ENCODE results near the gene TMEM178A. TPM values are rescaled to one million over a fixed set of nuclear protein-coding genes. Genes with fewer than 3 reads are reported as not detected.

The TMEM178A gene
- total and polyA plus RNA-seq, 4 donors: 1.4 to 4.8 (median 3.2) TPM

DNA sequence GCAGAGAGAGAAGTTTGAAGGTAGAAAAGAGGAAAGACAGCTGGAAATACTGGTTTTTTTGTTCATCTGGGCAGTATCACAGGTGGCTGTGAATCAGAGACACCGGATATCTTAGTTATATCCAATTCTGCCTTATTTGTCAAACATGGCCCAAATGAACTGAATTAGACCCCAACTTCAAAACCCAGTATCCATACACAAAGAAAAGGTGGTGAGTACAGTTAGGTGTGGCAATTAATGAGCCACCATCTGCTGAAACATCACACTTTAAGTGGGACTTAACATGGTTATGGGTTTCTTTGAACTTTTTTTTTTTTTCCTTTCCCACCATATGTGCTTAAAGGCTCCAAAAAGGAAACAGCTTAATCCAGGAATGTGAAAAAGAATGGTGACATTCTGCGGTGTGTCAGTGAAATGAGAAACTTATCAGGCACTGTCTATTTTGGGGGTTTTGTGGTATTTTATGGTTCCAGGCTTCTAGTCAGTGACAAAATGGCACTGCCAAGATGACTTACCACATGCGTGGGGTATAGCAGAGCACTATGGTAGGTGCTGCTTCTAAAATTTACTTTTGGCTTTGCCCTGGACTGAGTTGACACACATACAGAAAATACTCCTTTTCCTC lies 5.0 kb upstream of the TMEM178A start:
- WGBS, 2 donors: 93 to 97% methylated on average over 3 of the region's 3 CpGs
- Histone ChIP-seq H3K9me3 (ENCODE audit: control insufficient read depth in 4 of 4, insufficient read depth in 3 of 4, low read length in 3 of 4) (no peaks in the 10 kb centered on the region), H3K4me3 (no peak overlapping the region), H3K9ac (ENCODE audit: insufficient read depth in 1 of 2, low read length in 2 of 2) (no peak overlapping the region), H3K27me3 (ENCODE audit: control insufficient read depth in 3 of 3, insufficient read depth in 3 of 3, low read length in 2 of 3) (peaks cover 0 to 11% (median 0%) of the 10 kb centered on the region in 3 donors), H3K36me3 (ENCODE audit: control insufficient read depth in 4 of 4, insufficient read depth in 4 of 4, low read length in 4 of 4) (no peaks in the 10 kb centered on the region), H3K27ac (ENCODE audit: low read depth in 1 of 2, low read length in 1 of 2) (no peak overlapping the region), H3K4me1 (ENCODE audit: control insufficient read depth in 5 of 5, insufficient read depth in 5 of 5, low read length in 5 of 5) (peaks cover 0 to 4% (median 0%) of the 10 kb centered on the region in 5 donors)
- DNase-seq (no peak), ATAC-seq (ENCODE audit: insufficient read depth, low FRiP score) (no peak)
- no peak for TF ChIP-seq CTCF (IDR thresholded peaks at IDR 0.05; ENCODE audit: control extremely low read depth, extremely low read depth)

DNA sequence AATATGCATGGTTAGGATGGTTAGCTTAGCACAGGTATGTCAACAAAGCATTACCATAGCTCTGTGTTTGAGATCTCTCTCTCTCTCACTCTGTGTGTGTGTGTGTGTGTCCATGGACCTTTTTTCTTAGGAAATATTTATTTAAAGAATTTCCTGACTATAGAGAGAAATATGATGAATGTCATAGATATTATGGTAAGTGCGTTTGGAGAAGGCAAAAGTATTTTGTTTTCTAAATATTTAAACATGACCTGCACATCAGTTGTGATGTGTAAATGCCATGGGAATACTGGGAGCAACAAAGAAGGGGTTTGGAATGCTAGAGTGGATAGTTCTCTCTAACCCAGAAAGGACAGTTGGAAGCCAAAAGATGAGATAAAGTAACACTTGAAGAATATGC lies 3.9 kb upstream of the TMEM178A start:
- Histone ChIP-seq H3K36me3 (ENCODE audit: control insufficient read depth in 4 of 4, insufficient read depth in 4 of 4, low read length in 4 of 4) (no peaks in the 10 kb centered on the region), H3K9ac (ENCODE audit: insufficient read depth in 1 of 2, low read length in 2 of 2) (no peak overlapping the region), H3K9me3 (ENCODE audit: control insufficient read depth in 4 of 4, insufficient read depth in 3 of 4, low read length in 3 of 4) (no peaks in the 10 kb centered on the region), H3K27ac (ENCODE audit: low read depth in 1 of 2, low read length in 1 of 2) (no peak overlapping the region), H3K4me3 (no peak overlapping the region), H3K27me3 (ENCODE audit: control insufficient read depth in 3 of 3, insufficient read depth in 3 of 3, low read length in 2 of 3) (peaks cover 0 to 15% (median 5%) of the 10 kb centered on the region in 3 donors), H3K4me1 (ENCODE audit: control insufficient read depth in 5 of 5, insufficient read depth in 5 of 5, low read length in 5 of 5) (peaks cover 0 to 14% (median 2%) of the 10 kb centered on the region in 5 donors)
- no peak for TF ChIP-seq CTCF (IDR thresholded peaks at IDR 0.05; ENCODE audit: control extremely low read depth, extremely low read depth)
- WGBS, 2 donors: 44 to 79% methylated on average over 1 of the region's 1 CpG
- ATAC-seq (ENCODE audit: insufficient read depth, low FRiP score): no peak
- DNase-seq: no peak

- H3K27ac ChIP-seq (ENCODE audit: low read depth in 1 of 2, low read length in 1 of 2): no peak overlapping the region
- no peak overlapping the region for H3K4me3 ChIP-seq
- peaks cover 0 to 24% (median 4%) of the 10 kb centered on the region in 5 donors for H3K4me1 ChIP-seq (ENCODE audit: control insufficient read depth in 5 of 5, insufficient read depth in 5 of 5, low read length in 5 of 5)
- H3K36me3 ChIP-seq (ENCODE audit: control insufficient read depth in 4 of 4, insufficient read depth in 4 of 4, low read length in 4 of 4): no peaks in the 10 kb centered on the region
- DNase-seq (no peak), ATAC-seq (ENCODE audit: insufficient read depth, low FRiP score) (no peak)
- no peak overlapping the region for H3K9ac ChIP-seq (ENCODE audit: insufficient read depth in 1 of 2, low read length in 2 of 2)
- 93 to 96% methylated on average over 2 of the region's 2 CpGs for WGBS, 2 donors
- H3K27me3 ChIP-seq (ENCODE audit: control insufficient read depth in 3 of 3, insufficient read depth in 3 of 3, low read length in 2 of 3): peaks cover 0 to 30% (median 21%) of the 10 kb centered on the region in 3 donors
- no peaks in the 10 kb centered on the region for H3K9me3 ChIP-seq (ENCODE audit: control insufficient read depth in 4 of 4, insufficient read depth in 3 of 4, low read length in 3 of 4)
- no peak for TF ChIP-seq CTCF (IDR thresholded peaks at IDR 0.05; ENCODE audit: control extremely low read depth, extremely low read depth)
Observed at GRCh38 chr2:39663187-39663930, 2.4 kb upstream of the TMEM178A start.
